ENCODE data around the gene ATF4.
A peak's percentile ranks its signal among the peaks of the same experiment; 100 is the strongest.

ATF4 gene

GRCh38 chr22:39543095-39543494 lies 22.7 kb downstream of the ATF4 start:
- peak; percentile 72 for TF ChIP-seq CTCF (IDR thresholded peaks at IDR 0.05; ENCODE audit: low read depth, low read length, poor library complexity, severe bottlenecking)
- TF ChIP-seq EZH2phosphoT487 (IDR thresholded peaks at IDR 0.05; ENCODE audit: borderline replicate concordance, low read length), result no peak
- no peaks in the 10 kb centered on the region for H3K9me3 ChIP-seq (ENCODE audit: control insufficient read depth, insufficient read depth, low read length)

GRCh38 chr22:39545386-39546365 lies 25.3 kb downstream of the ATF4 start:
- peaks cover 4% of the 10 kb centered on the region; the same call in 1 of the 2 replicates for H3K4me1 ChIP-seq (ENCODE audit: control insufficient read depth, low read length)
- no peaks in the 10 kb centered on the region for H3K9me3 ChIP-seq (ENCODE audit: control insufficient read depth, insufficient read depth, low read length)
- H3K27ac ChIP-seq (ENCODE audit: low read depth, low read length), result no peak overlapping the region
- H4K20me1 ChIP-seq (ENCODE audit: control insufficient read depth, insufficient read depth, low read depth, low read length), result no peaks in the 10 kb centered on the region
- H3K4me2 ChIP-seq (ENCODE audit: low read length), result no peak overlapping the region
- no peaks in the 10 kb centered on the region for H3K9me2 ChIP-seq (replicated peaks; ENCODE audit: control insufficient read depth, low read length)
- no peaks in the 10 kb centered on the region for H3K36me3 ChIP-seq (ENCODE audit: control insufficient read depth, low read length)
- TF ChIP-seq CTCF (IDR thresholded peaks at IDR 0.05; ENCODE audit: low read depth, low read length, poor library complexity, severe bottlenecking) (no peak), EZH2phosphoT487 (IDR thresholded peaks at IDR 0.05; ENCODE audit: borderline replicate concordance, low read length) (no peak)
- H3K27me3 ChIP-seq (ENCODE audit: control insufficient read depth, low read length), result peaks cover 5% of the 10 kb centered on the region; the same call in 1 of the 2 replicates
- no peak overlapping the region for H3K4me3 ChIP-seq (ENCODE audit: low read length)
- H3F3A ChIP-seq (ENCODE audit: control insufficient read depth, insufficient read depth), result no peaks in the 10 kb centered on the region
- no peaks in the 10 kb centered on the region for H3K79me2 ChIP-seq (ENCODE audit: control insufficient read depth, low read length)

More at GRCh38 chr22:39543095-39543494, 22.7 kb downstream of the ATF4 start:
- Histone ChIP-seq H3K4me1 (ENCODE audit: control insufficient read depth, low read length) (peaks cover 4% of the 10 kb centered on the region; the same call in 1 of the 2 replicates), H3K36me3 (ENCODE audit: control insufficient read depth, low read length) (no peaks in the 10 kb centered on the region), H3K4me3 (ENCODE audit: low read length) (no peak overlapping the region), H4K20me1 (ENCODE audit: control insufficient read depth, insufficient read depth, low read depth, low read length) (no peaks in the 10 kb centered on the region), H3K27ac (ENCODE audit: low read depth, low read length) (no peak overlapping the region), H3K27me3 (ENCODE audit: control insufficient read depth, low read length) (peaks cover 5% of the 10 kb centered on the region; the same call in 1 of the 2 replicates), H3K4me2 (ENCODE audit: low read length) (no peak overlapping the region), H3K79me2 (ENCODE audit: control insufficient read depth, low read length) (no peaks in the 10 kb centered on the region), H3F3A (ENCODE audit: control insufficient read depth, insufficient read depth) (no peaks in the 10 kb centered on the region), H3K9me2 (replicated peaks; ENCODE audit: control insufficient read depth, low read length) (no peaks in the 10 kb centered on the region)

GRCh38 chr22:39546889-39547586 lies 26.7 kb downstream of the ATF4 start:
- H3K9me2 ChIP-seq (replicated peaks; ENCODE audit: control insufficient read depth, low read length), result no peaks in the 10 kb centered on the region
- no peaks in the 10 kb centered on the region for H3K9me3 ChIP-seq (ENCODE audit: control insufficient read depth, insufficient read depth, low read length)
- no peaks in the 10 kb centered on the region for H3K79me2 ChIP-seq (ENCODE audit: control insufficient read depth, low read length)
- peaks cover 4% of the 10 kb centered on the region; the same call in 1 of the 2 replicates for H3K4me1 ChIP-seq (ENCODE audit: control insufficient read depth, low read length)
- no peaks in the 10 kb centered on the region for H3F3A ChIP-seq (ENCODE audit: control insufficient read depth, insufficient read depth)
- no peak overlapping the region for H3K27ac ChIP-seq (ENCODE audit: low read depth, low read length)
- H4K20me1 ChIP-seq (ENCODE audit: control insufficient read depth, insufficient read depth, low read depth, low read length), result no peaks in the 10 kb centered on the region
- H3K36me3 ChIP-seq (ENCODE audit: control insufficient read depth, low read length), result no peaks in the 10 kb centered on the region
- peaks cover 13% of the 10 kb centered on the region for H3K27me3 ChIP-seq (ENCODE audit: control insufficient read depth, low read length)
- no peak overlapping the region for H3K4me3 ChIP-seq (ENCODE audit: low read length)
- TF ChIP-seq EZH2phosphoT487 (IDR thresholded peaks at IDR 0.05; ENCODE audit: borderline replicate concordance, low read length), result no peak
- TF ChIP-seq CTCF (IDR thresholded peaks at IDR 0.05; ENCODE audit: low read depth, low read length, poor library complexity, severe bottlenecking), result no peak
- no peak overlapping the region for H3K4me2 ChIP-seq (ENCODE audit: low read length)

All from DOHH2 (cell line).